Thyroid gland (tissue), 4 donors: ENCODE data around the gene MTA3.

Experiments
- POLR2A ChIP-seq, 2 donors: fragments of 450-650 bp; IDR thresholded peaks; one replicate each; pipeline ENCODE4 v1.6.1; 2017; ENCODE audit warnings: antibody characterized with exemption in 2 of 2, mild to moderate bottlenecking in 2 of 2, moderate library complexity in 1 of 2
- TF ChIP-seq, protein P1 (sequence below), 6 experiments: fragments of 200-600 bp in 3 of 6; fragments of 450-650 bp in 3 of 6; sonication (generic) in 3 of 6; IDR thresholded peaks; one replicate each; pipeline ENCODE4 v1.5.1; 2016 to 2019; ENCODE audit warnings: antibody characterized with exemption in 6 of 6, mild to moderate bottlenecking in 2 of 6, inconsistent platforms in 1 of 6, moderate library complexity in 1 of 6

DNA sequence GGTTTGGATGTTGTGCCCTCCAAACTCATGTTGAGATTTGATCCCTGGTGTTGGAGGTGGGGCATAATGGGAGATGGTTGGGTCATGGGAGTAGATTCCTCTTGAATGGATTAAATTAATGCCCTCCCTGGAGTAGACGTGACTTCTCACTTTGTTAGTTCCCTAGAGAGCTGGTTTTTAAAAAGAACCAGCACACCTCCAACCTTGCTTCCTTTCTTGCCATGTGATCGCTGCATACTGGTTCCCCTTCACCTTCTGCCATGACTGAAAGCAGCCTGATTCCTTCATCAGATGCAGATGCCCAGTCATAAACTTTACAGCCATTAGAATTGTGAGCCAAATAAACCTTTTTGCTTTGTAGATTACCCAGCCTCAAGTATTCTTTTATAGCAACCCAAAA lies 21.7 kb downstream of the MTA3 start:
- TF ChIP-seq, protein P1, sequence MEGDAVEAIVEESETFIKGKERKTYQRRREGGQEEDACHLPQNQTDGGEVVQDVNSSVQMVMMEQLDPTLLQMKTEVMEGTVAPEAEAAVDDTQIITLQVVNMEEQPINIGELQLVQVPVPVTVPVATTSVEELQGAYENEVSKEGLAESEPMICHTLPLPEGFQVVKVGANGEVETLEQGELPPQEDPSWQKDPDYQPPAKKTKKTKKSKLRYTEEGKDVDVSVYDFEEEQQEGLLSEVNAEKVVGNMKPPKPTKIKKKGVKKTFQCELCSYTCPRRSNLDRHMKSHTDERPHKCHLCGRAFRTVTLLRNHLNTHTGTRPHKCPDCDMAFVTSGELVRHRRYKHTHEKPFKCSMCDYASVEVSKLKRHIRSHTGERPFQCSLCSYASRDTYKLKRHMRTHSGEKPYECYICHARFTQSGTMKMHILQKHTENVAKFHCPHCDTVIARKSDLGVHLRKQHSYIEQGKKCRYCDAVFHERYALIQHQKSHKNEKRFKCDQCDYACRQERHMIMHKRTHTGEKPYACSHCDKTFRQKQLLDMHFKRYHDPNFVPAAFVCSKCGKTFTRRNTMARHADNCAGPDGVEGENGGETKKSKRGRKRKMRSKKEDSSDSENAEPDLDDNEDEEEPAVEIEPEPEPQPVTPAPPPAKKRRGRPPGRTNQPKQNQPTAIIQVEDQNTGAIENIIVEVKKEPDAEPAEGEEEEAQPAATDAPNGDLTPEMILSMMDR (IDR thresholded peaks at IDR 0.05) = no peak
- TF ChIP-seq POLR2A (IDR thresholded peaks at IDR 0.05) = no peak
